Panc1 (cell line): ENCODE results near the gene EXT2.

Experiments
- POLR2AphosphoS5 ChIP-seq: IDR thresholded peaks from 2 replicates; pipeline ENCODE4 v1.6.1; 2012; ENCODE audit warnings: mild to moderate bottlenecking, low read depth, low read length, moderate library complexity
- SIN3A ChIP-seq: IDR thresholded peaks from 2 replicates; pipeline ENCODE4 v1.6.1; 2012; ENCODE audit warnings: low read depth, mild to moderate bottlenecking, low read length, moderate library complexity, borderline replicate concordance; ENCODE audit not compliant: insufficient read depth
- TCF7L2 ChIP-seq: IDR thresholded peaks from 2 replicates; pipeline ENCODE4 v1.6.1; 2011; ENCODE audit warnings: mild to moderate bottlenecking, low read depth, low read length, inconsistent platforms
- TF ChIP-seq, protein P1 (sequence below): fragments of 450-650 bp; IDR thresholded peaks from 2 replicates; pipeline ENCODE4 v1.5.1; 2017; ENCODE audit warnings: mild to moderate bottlenecking
- TF ChIP-seq, protein P2 (sequence below), 2 experiments: IDR thresholded peaks; 2 replicates each; pipeline ENCODE4 v1.6.1; 2011 to 2012; ENCODE audit warnings: low read depth in 2 of 2, control low read depth in 1 of 2, low read length in 1 of 2, mild to moderate bottlenecking in 1 of 2, moderate library complexity in 1 of 2; ENCODE audit not compliant: insufficient read depth in 1 of 2

DNA sequence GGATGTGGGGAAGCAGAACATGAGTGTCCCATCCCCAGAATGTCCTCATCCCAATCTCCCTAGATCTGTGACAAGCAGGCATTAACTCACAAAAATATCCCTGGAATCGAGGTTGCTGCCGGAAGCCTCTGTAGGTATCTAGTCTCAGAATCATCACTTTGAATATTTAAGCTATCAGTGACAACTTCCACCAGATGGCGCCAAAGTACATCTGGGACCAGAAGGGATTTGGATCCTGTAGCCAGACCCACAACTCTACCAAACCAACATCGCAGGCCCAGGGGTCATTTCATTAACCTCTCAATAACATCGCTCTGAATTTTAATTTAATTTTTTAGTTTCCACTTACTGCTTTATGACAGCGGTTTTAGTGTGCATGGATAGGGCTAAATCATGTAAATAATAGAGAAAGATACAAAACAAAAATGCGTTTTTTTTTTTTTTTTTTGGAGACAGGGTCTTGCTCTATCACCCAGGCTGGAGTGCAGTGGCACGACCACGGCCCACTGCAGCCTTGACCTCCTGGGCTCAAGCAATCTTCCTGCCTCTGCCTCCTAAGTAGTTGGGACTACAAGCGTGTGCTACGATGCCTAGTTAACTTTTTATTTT lies 1.1 kb upstream of the EXT2 start:
- TF ChIP-seq, protein P1, sequence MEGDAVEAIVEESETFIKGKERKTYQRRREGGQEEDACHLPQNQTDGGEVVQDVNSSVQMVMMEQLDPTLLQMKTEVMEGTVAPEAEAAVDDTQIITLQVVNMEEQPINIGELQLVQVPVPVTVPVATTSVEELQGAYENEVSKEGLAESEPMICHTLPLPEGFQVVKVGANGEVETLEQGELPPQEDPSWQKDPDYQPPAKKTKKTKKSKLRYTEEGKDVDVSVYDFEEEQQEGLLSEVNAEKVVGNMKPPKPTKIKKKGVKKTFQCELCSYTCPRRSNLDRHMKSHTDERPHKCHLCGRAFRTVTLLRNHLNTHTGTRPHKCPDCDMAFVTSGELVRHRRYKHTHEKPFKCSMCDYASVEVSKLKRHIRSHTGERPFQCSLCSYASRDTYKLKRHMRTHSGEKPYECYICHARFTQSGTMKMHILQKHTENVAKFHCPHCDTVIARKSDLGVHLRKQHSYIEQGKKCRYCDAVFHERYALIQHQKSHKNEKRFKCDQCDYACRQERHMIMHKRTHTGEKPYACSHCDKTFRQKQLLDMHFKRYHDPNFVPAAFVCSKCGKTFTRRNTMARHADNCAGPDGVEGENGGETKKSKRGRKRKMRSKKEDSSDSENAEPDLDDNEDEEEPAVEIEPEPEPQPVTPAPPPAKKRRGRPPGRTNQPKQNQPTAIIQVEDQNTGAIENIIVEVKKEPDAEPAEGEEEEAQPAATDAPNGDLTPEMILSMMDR: peak; percentile 91
- TF ChIP-seq, protein P2, sequence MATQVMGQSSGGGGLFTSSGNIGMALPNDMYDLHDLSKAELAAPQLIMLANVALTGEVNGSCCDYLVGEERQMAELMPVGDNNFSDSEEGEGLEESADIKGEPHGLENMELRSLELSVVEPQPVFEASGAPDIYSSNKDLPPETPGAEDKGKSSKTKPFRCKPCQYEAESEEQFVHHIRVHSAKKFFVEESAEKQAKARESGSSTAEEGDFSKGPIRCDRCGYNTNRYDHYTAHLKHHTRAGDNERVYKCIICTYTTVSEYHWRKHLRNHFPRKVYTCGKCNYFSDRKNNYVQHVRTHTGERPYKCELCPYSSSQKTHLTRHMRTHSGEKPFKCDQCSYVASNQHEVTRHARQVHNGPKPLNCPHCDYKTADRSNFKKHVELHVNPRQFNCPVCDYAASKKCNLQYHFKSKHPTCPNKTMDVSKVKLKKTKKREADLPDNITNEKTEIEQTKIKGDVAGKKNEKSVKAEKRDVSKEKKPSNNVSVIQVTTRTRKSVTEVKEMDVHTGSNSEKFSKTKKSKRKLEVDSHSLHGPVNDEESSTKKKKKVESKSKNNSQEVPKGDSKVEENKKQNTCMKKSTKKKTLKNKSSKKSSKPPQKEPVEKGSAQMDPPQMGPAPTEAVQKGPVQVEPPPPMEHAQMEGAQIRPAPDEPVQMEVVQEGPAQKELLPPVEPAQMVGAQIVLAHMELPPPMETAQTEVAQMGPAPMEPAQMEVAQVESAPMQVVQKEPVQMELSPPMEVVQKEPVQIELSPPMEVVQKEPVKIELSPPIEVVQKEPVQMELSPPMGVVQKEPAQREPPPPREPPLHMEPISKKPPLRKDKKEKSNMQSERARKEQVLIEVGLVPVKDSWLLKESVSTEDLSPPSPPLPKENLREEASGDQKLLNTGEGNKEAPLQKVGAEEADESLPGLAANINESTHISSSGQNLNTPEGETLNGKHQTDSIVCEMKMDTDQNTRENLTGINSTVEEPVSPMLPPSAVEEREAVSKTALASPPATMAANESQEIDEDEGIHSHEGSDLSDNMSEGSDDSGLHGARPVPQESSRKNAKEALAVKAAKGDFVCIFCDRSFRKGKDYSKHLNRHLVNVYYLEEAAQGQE (IDR thresholded peaks at IDR 0.05; ENCODE audit: insufficient read depth in 1 of 2, low read depth in 2 of 2, low read length in 1 of 2): no peak
- no peak for TF ChIP-seq POLR2AphosphoS5
- TF ChIP-seq SIN3A: no peak
- no peak for TF ChIP-seq TCF7L2
